Renal cortex interstitium (tissue), 11 donors: Measurements from ENCODE around the gene GJC1. TPM values are rescaled to one million over a fixed set of nuclear protein-coding genes. Genes with fewer than 3 reads are reported as not detected.
A peak's percentile ranks its signal among the peaks of the same experiment; 100 is the strongest.

Experiments used
- DNase-seq, 11 donors: peaks; one replicate each; pipeline ENCODE4 v3.0.0-alpha.2; 2013; ENCODE audit warnings: low read depth in 9 of 11, low spot score in 4 of 11; ENCODE audit errors: extremely low read depth in 1 of 11
- polyA plus RNA-seq, 3 donors: library from polyadenylated mRNA; unstranded; fragments of 120-200 nt; gene quantifications; one replicate each; pipeline ENCODE4 v1.2.1, GENCODE V29; 2013; ENCODE audit not compliant: insufficient read length in 3 of 3

GJC1 gene
- polyA plus RNA-seq, 3 donors = 21.0 to 29.1 (median 28.4) TPM

GRCh38 chr17:44785921-44786320, 44.2 kb downstream of the GJC1 start:
- no peak for DNase-seq

- no peak for DNase-seq
Measured at GRCh38 chr17:44782326-44782850, 47.7 kb downstream of the GJC1 start.

- no peak for DNase-seq
Measured at GRCh38 chr17:44781551-44782325, 48.3 kb downstream of the GJC1 start.

- DNase-seq = no peak
Measured at GRCh38 chr17:44780845-44781480, 49.1 kb downstream of the GJC1 start.

GRCh38 chr17:44780161-44780560, 49.9 kb downstream of the GJC1 start:
- no peak for DNase-seq

GRCh38 chr17:44779211-44780025, 50.7 kb downstream of the GJC1 start:
- peak; percentile 54 to 76 (median 69) for DNase-seq

- DNase-seq = no peak
Measured at GRCh38 chr17:44778656-44779210, 51.4 kb downstream of the GJC1 start.

GRCh38 chr17:44777394-44778348, 52.4 kb downstream of the GJC1 start:
- DNase-seq = no peak

- no peak for DNase-seq
Measured at GRCh38 chr17:44776628-44777393, 53.3 kb downstream of the GJC1 start.

GRCh38 chr17:44775838-44776621, 54.1 kb downstream of the GJC1 start:
- no peak for DNase-seq

GRCh38 chr17:44775136-44775837, 54.8 kb downstream of the GJC1 start:
- peak; percentile 91 to 97 (median 95) for DNase-seq

GRCh38 chr17:44774271-44775135, 55.6 kb downstream of the GJC1 start:
- peak; percentile 43 to 83 (median 66) for DNase-seq

GRCh38 chr17:44773140-44773539, 56.9 kb downstream of the GJC1 start:
- DNase-seq = no peak

GRCh38 chr17:44772308-44773045, 57.6 kb downstream of the GJC1 start:
- no peak for DNase-seq
